Renal cortex interstitium (tissue), 11 donors: ENCODE results near the gene CHRNA4. TPM values are rescaled to one million over a fixed set of nuclear protein-coding genes. Genes with fewer than 3 reads are reported as not detected.

Experiments used
- DNase-seq, 11 donors: peaks; one replicate each; pipeline ENCODE4 v3.0.0-alpha.2; 2013; ENCODE audit warnings: low read depth in 9 of 11, low spot score in 4 of 11; ENCODE audit errors: extremely low read depth in 1 of 11
- polyA plus RNA-seq, 3 donors: library from polyadenylated mRNA; unstranded; fragments of 120-200 nt; gene quantifications; one replicate each; pipeline ENCODE4 v1.2.1, GENCODE V29; 2013; ENCODE audit not compliant: insufficient read length in 3 of 3

The CHRNA4 gene
- polyA plus RNA-seq, 3 donors, result 9.5 to 37.9 (median 11.4) TPM

DNA sequence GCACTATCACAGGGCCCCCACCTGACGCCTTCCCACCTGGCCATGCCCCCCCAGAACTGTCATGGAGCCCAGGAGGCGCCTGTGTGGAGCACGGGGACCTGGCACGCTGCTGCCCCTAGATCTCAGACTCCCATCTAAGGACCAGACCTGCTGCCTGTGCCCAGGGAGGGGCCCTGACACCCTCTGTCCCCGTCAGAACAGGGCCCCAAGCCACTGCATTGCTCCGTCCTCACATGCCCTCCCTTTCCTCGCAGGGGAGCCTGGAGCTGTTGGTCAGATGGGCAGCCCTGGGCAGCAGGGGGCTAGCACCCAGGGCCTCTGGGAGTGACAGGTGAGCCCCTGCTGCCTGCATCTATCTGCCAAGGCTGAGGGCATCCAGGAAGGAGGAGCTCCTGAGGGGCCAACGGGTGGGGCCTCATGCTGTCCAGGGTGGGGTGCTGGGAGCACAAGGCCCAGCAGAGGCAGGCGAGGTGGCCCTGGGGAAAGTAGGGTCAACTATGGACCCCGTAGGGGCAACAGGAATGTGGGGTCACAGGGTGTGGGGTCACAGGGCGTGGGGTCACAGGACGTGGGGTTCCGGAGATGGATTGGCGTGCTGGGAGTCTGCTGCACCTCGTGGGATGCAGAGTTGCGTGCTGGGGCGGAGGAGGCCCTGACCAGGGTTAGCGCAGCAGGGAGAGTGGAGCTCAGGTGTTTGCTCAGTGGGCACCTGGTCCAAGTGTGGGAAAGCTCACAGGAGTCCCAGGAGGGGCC lies 31.6 kb downstream of the CHRNA4 start:
- DNase-seq, result no peak

DNA sequence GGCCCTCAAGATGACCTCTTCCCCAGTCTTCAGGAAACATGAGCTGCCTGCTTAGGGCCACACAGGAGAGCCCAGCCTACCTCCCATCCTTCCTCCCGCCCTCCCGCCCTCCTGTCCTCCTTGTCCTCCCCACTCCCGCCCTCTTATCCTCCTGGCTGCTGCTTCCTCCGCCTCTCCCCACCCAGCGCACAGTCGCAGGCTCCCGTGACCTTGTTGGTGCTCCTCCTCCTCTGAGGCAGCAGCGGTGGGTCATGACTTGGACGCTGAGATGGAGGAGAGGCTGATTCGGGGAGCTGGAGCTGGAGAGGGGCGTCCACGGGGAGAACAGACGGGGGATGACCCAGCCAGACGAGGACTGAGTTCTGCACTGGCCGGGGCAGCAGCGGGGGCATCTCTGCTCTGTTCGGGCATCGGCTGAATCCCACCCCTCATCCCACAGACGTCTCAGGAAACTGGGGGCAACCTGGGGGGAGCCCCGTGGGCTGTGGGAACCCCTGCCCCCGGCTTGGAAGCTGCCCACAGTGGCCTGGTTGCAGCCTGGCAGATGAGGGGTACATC lies 32.4 kb downstream of the CHRNA4 start:
- no peak for DNase-seq

DNA sequence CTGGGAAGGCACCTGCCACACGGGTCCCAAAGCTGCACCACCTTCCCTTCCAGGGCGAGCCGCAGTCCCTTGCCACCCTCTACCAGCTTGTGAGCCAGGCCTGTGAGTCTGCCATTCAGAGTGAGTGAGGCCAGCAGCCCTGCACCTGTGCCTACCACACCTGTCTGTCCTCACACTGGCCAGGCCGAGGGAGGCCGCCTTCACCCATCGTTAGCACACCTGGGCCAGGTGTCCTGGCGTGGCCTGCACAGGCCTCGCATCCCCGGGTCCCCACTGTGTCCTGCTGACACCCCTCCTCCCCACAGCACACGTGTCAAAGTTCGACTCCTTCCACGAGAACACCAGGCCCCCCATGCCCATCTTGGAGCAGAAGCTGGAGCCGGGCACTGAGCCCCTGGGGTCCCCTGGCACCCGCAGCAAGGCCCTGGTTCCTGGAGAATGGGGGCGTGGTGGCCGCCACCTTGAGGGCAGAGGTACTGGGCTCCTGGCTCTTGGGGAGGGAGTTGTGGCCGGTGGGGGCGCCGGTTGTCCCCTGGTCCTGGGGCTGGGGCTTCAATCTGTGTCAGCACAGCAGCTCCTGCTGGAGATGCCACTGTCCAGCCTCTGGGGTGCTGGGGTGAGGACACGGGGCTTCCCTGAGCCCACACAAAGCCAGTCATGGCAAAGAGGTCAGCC lies 33.0 kb downstream of the CHRNA4 start:
- DNase-seq, result no peak

DNA sequence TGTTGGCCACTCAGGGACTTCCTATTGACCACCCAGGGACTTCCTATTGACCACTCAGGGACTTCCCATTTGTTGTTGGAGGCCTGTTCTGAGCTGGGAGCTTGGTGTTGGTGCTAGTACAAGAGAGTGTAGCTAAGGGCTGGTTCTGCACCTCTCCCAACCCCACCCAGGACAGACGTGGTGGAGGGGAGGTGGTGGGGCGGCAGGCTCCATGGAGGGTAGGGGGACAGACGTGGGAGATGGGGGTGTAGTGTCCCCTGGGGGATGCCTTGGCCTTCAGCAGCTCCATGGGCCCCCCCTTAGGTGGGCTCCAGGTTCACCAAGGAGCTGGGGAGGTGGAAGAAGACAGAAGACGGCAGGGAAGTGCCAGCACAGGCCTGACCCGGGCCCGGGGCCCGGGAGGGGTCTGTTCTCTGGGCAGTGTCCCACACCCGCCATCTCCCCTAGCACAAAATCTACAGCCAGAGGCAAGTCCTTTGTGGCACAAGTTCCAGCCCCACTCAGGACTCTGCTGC lies 33.9 kb downstream of the CHRNA4 start:
- no peak for DNase-seq

DNA sequence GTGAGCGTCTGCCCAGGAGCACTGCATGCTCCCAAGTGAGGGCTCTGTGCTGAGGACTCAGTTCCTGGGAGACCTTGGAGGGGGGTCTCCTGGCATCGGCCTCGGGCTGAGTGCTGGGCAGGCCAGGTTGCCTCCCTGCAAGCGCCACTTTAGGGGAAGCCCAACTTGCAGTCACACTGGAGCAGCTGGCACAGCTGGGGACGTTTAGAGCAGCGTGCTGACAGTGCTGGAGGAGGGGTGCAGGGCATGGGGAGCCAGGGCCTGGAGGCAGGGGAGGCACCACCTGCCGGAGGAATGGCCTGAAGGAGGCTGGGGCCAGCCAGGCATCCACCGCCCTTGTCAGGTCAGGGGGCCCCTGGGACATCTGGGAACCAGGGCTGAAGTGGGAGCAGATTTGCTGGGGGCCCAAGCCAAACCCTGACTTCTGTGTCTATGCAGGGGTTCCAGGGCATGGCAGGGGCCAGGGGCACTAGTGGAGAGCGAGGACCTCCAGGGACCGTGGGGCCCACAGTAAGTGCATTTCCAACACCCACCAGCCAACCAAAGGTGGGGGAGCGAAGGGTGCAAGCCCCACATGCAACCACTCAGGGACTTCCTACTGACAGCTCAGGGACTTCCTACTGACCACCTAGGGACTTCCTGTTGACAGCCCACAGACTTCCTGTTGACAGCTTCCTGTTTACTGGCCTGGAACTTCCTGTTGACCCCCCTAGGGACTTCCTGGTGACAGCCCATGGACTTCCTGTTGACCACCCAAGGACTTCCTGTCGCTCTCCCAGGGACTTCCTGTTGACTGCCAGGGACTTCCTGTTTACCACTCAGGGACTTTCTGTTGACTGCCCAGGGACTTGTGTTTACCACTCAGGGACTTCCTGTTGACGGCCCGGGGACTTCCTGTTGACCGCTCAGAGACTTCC lies 34.6 kb downstream of the CHRNA4 start:
- no peak for DNase-seq

DNA sequence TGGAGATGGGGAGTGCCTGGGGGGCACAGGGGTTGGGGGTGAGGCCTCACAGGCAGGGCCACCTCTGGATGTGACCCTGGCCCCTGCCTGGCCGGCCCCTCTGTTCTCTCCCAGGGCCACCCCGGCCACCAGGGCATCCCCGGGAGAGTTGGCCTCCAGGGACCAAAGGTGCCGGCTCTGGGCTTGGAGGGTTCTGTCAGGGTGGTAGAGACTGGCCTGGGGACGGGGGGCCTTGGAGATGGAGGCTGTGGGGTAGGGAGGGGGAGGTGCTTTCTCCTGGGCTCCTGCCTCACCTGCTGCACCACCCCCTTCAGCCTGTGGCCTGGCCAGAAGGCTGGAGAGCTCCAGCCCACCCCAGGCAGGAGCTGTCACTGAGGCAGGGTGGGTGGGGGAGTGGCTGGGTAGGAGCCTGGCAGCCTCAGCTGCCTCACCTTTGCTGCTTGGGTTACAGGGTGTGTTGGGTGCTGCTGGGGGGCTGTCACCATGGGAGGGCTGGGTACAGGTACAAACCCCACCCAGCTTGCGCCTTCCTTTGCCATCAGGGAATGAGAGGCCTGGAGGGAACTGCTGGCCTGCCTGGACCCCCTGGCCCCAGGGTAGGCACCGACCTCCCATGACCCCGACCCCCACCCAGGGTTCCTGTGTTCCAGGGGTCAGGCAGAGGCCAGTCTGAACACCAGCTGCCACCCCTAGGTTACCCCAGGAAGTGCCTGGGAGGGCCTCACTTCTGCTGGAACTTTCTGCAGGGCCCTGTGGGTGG lies 35.4 kb downstream of the CHRNA4 start:
- DNase-seq, result no peak

DNA sequence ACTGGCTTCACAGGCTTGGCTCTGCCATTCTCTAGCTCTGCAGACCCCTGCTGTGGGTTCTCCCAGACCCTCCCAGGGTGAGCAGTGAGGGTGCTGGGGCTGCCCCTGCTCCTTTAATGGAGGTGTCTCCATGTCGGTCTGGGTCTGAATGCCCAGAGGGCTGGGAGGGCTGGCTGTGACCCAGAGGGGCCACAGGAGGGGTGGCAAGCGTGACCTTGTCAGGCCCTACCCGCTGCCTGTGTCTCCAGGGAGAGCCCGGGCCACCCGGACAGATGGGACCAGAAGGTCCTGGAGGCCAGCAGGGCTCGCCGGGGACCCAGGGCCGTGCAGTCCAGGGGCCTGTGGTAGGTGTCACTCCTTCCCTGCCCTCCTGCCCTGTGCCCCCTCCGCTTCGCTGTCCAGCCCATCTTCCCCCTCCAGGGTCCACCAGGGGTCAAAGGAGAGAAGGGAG lies 36.1 kb downstream of the CHRNA4 start:
- no peak for DNase-seq

DNA sequence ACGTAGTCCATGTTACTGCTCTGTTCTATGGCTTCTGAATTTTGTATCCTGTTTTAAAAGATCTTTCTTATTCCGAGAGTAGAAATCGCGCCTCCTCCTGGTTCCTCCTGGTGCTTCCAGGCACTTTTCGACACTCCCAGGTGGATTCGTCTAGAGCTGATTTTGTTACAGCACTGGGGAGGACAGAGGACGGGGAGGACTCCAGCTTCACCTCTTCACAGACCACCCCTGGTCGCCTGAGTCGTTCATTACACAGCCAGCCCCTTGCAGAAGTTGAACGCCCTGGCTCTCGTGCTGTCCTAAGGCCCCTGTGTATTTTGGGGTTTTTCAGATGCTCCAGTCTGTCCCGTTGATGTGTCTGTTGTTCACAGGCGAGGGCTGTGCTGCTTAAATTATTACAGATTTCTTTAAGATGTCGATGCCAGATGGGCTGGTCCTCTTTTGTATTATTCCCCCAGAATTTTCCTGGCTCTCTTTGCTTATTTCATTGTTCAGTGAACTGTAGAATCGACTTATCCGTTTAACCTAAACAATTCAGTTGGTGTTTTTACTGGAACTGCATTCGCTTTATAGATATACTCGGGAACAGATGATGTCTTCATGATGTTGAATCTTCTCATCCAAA lies 37.7 kb downstream of the CHRNA4 start:
- no peak for DNase-seq

DNA sequence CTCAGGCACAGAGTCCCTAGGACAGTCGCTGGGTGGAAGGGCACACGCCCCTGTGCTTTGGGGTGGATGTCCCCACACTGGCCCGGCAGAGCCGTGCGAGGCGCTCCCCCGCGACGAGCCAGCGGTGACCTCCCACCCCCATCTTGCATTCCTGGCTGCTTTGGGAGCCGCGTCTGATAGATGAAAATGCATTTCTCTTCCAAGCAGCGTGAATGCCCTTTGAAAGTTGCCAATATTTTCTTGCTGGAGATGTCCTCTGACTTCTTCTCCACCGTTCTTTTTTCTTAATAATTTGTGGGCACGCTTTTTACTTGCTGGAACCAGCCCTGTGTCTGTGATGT lies 38.2 kb downstream of the CHRNA4 start:
- no peak for DNase-seq

DNA sequence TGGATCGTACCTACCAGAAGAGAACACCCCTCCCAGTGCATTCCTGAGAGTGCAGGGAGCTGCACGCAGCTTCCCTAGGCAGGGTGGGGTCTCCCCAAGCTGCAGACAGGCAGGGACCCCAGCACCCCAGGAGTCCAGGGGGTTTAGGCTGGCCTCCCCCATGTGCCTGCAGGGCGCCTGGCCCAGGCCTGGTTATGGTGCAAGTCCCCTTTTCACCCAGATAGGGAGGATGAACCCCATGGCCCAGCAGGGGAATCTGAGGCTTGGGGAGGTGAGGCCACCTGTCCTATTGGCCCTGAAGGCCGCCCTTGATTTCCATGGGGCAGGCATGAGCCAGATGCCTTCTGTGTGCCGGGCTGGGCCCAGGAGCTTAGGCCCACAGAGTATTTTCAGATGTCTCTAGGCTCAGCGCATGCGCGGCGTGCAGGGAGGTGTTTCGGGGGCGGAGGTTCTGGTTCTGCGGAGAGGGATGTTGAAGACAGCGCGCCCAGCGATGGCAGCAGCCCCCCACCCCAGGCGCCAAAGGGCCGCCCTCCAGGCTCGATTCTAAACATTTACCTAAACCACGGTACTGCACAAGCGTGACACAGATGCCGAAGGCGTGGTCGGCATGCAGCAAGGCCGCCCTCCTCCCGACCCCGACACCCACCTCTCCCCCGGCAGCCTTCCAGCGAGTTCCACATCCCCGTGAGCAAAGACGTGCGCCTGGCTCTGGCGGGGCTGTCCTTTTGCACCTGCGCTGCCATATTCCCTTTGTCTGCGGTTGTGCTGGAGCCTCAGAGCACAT lies 38.8 kb downstream of the CHRNA4 start:
- DNase-seq, result no peak

DNA sequence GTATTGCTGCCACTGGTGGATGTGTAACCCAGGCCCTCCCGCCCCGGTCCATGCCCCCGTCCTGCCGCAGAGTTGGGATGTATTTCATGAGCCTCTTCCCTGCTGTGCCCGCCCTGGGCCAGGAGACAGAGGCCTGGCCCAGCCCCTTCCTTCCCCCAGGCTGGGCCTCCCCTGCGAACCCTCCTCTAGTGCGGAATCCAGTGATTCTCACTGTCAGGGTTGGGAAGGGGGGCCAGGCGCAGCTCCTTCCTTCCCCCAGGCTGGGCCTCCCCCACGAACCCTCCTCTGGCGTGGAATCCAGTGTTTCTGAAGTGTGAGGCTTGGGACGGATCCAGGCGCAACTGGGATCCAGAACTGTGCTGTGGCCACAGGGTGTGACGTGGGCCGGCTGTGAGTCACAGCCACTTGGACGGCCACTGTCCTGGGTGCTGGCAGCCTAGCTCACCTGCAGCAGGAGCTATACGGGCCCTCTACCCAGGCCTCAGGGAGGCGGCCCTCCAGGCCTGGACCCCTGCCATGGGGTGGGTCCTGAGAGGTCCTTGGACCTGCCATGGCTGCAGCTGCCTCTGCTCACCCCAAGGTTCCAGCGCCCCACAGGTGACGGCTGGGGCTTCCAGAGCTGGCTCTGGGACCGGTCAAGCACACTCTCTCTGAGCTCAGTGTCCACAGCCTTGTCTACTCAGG lies 39.9 kb downstream of the CHRNA4 start:
- no peak for DNase-seq

DNA sequence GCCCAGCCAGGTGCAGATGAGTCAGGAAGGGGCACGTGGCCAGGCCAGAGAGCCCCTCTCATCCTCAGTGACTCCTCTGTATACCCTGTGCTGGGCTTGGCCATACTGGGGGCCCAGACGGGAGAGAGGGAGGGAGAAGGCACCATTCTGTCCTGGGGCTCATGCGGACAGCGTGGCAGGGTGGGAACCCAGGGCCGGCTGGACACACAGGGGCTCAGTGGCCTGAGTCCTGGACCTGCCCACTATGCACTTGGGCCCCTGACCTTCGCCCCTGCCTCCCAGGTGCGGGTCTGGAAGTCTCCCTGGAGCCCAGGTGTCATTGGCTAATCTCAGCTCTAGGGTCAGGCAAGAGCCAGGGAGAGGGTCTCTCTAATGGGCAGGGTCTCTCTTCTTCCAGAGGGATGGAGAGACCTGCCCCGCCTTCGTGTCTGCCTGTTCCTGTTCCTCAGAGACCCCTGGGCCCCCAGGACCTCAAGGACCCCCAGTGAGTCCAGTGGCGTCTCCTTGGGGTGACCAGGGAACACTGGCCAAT lies 40.5 kb downstream of the CHRNA4 start:
- no peak for DNase-seq

DNA sequence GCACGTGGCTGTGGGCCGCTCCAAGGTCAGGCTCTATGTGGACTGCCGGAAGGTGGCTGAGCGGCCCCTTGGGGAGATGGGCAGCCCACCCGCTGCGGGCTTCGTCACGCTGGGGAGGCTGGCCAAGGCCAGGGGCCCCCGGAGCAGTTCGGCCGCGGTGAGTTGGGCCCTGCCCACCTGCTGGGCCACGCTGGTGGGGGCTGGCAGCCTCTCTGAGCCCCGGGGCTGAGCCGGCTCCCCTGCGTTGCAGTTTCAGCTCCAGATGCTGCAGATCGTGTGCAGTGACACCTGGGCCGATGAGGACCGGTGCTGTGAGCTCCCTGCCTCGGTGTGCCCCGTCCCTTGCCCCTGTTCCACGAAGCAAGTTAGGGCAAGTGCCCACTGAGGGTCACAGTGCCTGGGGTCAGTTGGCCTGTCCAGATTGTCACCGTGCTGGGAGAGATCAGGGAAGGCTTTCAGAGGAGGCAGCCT lies 41.1 kb downstream of the CHRNA4 start:
- DNase-seq, result no peak

DNA sequence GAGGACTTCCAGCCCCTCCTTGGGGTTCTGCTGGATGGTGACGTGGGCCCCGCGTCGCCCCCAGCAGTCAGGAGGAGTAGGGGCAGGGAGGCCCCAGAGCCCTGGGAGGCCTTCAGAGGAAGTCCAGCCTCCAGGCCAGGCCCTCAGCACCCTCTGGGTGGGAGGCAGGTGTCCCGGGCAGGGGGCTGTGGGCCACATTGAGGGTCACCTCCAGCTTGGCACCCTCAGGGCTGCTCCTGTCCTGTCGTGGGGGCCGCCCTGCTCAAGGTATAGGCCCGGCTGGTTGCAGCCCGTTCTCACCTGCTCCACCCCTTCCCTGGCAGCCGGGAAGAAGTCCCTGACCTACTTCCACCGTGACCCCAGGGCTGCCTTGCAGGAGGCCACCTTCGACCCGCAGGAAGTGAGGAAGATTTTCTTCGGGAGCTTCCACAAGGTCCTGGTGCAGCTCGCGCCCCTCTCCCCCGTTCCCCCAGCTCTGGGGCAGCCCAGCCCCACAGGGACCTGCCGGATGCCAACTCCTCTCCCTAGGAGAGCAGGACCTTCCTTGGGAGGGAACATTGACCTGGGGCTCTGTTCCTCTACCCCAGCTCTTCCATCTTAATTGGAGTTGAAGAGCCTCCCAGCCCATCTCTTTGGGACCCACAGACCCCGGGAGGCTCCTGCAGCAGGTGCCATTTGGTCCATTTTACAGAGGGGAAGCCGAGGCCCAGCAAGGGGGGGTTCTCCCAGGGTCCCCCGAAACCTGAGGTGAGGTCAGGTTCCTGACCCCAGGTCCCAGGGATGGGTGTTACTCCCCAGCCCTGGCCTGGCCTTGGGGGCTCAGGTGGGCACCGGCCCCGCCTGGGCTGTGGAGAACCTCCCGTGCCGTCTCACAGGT lies 41.7 kb downstream of the CHRNA4 start:
- DNase-seq, result no peak

DNA sequence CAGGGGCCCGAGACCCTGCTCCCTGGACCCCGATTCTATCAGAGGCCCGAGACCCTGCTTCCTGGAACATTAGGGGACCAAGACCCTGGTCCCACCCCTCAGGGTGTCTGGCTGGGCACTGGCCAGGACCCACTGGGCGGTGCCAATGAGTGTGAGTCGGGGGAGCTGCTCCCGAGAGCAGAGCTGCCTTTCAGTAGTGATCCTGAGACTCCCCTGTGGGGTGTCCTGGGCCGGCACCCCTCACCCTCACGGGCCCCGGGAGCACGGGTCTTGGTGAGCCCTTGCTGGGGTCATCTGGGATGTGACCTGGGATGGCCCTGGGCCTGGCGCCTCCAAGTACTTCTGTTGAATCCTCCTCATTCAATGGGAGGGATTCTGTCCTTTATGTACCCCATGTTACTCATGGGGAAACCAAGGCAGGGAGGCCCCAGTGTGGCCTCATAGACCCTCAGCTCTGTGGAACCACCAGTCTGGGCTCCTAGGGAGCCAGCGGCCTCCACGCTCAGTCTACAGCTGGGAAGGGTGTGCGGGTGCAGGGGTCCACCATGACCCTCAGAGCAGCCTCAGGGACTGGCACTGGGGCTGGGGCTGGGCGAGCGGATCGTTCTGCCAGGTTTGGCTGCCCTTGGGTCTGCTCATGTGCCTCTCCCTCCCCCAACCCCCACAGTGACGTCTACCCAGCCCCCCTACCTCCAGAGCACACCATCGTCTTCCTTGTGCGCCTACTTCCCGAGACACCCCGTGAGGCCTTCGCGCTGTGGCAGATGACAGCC lies 42.6 kb downstream of the CHRNA4 start:
- no peak for DNase-seq
